Suprapubic skin (tissue), 3 donors: Measurements from ENCODE around the gene ATXN7L1.

Experiments
- CTCF ChIP-seq, 2 donors: fragments of 200-600 bp in 1 of 2; fragments of 450-650 bp in 1 of 2; sonication (generic) in 1 of 2; IDR thresholded peaks; one replicate each; pipeline ENCODE4 v1.5.1; 2016 to 2019; ENCODE audit warnings: antibody characterized with exemption in 2 of 2, mild to moderate bottlenecking in 1 of 2, moderate library complexity in 1 of 2
- POLR2AphosphoS5 ChIP-seq, 3 donors: sonication (generic); formaldehyde crosslinking; IDR thresholded peaks; one replicate each; pipeline ENCODE4 v1.6.1; 2017; ENCODE audit warnings: antibody characterized with exemption in 3 of 3

- TF ChIP-seq CTCF (IDR thresholded peaks at IDR 0.05) (no peak), POLR2AphosphoS5 (IDR thresholded peaks at IDR 0.05) (no peak)
Measured at GRCh38 chr7:105666324-105666723, 210.1 kb downstream of the ATXN7L1 start.
